Stimulated activated CD4-positive, alpha-beta T cell treated with anti-CD3 and anti-CD28 coated beads, Interleukin-4, amount 100 ng/mL, for 48 hours (primary cell): ENCODE data around the gene GAB3.
"Not testable (repeated sequence)": the region's sequence is repeated elsewhere in the genome, so short reads cannot be mapped to it uniquely, and the experiment has no call there.

Experiments used
- DNase-seq, 2 donors: peaks; one replicate each; pipeline ENCODE4 v3.0.0-alpha.2; 2020; ENCODE audit warnings: low read depth in 2 of 2

GAB3 gene

GRCh38 chrX:154655786-154656185 lies 95.1 kb downstream of the GAB3 start:
- no peak for DNase-seq

- DNase-seq: no peak
Measured at GRCh38 chrX:154655346-154655745, 95.5 kb downstream of the GAB3 start.

GRCh38 chrX:154654925-154655324 lies 96.0 kb downstream of the GAB3 start:
- no peak for DNase-seq

GRCh38 chrX:154654372-154654771 lies 96.5 kb downstream of the GAB3 start:
- DNase-seq: no peak

- DNase-seq: not testable (repeated sequence)
Measured at GRCh38 chrX:154653413-154653812, 97.5 kb downstream of the GAB3 start, which contains the start of gene CTAG2. Gene CTAG2, minus strand, starts transcription at chrX:154653579. Its CDS starts 64 bp downstream, at chrX:154653515.

GRCh38 chrX:154653048-154653401 lies 97.9 kb downstream of the GAB3 start:
- no peak for DNase-seq

- no peak for DNase-seq
Measured at GRCh38 chrX:154652311-154653047, 98.4 kb downstream of the GAB3 start.

GRCh38 chrX:154650221-154650510 lies 100.7 kb downstream of the GAB3 start:
- DNase-seq: no peak

GRCh38 chrX:154649503-154650220 lies 101.2 kb downstream of the GAB3 start:
- DNase-seq: no peak

- DNase-seq: no peak
Measured at GRCh38 chrX:154648931-154649330, 101.9 kb downstream of the GAB3 start.

- not testable (repeated sequence) for DNase-seq
Measured at GRCh38 chrX:154645745-154646378, 105.0 kb downstream of the GAB3 start.

GRCh38 chrX:154643708-154644107 lies 107.2 kb downstream of the GAB3 start:
- not testable (repeated sequence) for DNase-seq

- not testable (repeated sequence) for DNase-seq
Measured at GRCh38 chrX:154641740-154642139, 109.1 kb downstream of the GAB3 start.

- not testable (repeated sequence) for DNase-seq
Measured at GRCh38 chrX:154633661-154634060, 117.2 kb downstream of the GAB3 start.

GRCh38 chrX:154630949-154631348 lies 119.9 kb downstream of the GAB3 start:
- DNase-seq: not testable (repeated sequence)

- DNase-seq: not testable (repeated sequence)
Measured at GRCh38 chrX:154628960-154629359, 121.9 kb downstream of the GAB3 start.
